Kasumi-1 (cell line): ENCODE data around the gene AACS.

Experiments used
- DNase-seq, 2 experiments: peaks; one replicate each; lab custom pipeline; 2025; lab: John Stamatoyannopoulos, UW

The AACS gene

GRCh38 chr12:125152463-125152862, 87.2 kb downstream of the AACS start:
- DNase-seq = no peak

GRCh38 chr12:125155366-125155765, 90.1 kb downstream of the AACS start:
- DNase-seq = no peak

- no peak for DNase-seq
Measured at GRCh38 chr12:125157177-125157576, 91.9 kb downstream of the AACS start.

- no peak for DNase-seq
Measured at GRCh38 chr12:125159702-125160101, 94.5 kb downstream of the AACS start.

DNA sequence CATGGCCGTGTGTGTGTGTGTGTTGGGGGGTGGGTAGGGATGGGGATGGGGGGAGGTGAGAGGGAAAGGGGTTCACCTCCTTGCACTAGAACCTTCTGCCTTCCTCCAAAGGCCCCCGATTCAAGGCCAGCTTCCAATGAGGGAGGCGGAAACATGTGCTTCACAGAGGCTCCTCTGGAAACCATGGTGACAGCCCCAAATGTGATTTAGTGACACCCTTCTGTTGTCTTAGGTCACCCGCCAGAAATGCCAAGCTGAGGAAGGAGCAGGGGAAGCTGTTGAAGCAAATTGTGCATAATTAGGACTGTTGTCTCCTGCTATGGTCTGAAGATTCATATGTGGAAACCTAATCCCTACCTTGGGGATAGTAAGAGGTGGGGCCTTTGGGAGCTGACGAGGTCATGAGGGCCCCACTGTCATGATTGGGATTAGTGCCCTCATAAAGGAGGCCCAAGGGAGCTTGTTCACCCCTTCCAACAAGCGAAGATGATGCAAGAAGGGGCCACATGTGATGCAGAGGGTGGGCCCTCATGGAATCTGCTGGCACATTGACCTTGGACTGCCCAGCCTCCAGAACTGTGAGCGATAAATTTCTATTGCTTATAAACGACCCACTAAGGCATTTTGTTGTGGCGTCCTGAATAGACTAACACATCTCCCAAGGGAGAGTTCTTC, 95.2 kb downstream of the AACS start:
- DNase-seq = no peak

DNA sequence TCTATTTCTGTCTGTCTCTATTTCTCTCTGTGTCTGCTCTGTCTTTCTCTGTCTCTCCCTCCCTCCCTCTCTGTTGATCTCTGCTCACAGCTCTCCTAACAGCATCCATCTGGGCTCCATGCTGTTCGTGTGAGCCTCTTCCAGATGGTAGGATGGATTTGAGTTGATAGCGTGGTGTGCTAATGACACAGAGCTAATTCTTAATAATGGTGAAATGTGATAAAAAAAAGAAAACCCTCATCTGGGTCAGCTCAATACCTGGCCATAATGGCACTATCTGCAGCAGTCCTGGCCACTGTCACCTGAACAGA, 96.4 kb downstream of the AACS start:
- no peak for DNase-seq

DNA sequence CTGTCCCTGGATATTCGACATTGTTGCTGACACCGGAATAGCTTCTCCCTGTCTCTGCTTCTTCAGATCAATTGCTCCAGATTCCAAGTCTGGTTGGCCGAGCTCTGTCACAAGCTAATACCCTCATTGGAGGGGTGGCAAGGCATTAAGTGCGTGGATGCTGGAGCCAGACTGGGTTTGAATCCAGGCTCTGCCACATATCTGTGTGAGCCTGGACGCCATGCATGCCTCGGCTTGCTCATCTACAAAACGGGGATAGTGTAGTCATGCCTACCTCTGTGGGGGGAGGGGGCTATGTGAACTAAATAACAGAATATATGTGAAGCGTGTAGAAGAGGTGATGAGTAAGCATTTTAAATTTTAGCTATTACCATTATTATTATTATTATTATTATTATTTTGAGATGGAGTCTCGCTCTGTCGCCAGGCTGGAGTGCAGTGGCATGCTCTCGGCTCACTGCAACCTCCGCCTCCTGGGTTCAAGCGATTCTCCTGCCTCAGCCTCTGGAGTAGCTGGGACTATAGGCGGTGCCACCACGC, 97.3 kb downstream of the AACS start:
- no peak for DNase-seq

- DNase-seq = no peak
Measured at GRCh38 chr12:125163148-125163547, 97.9 kb downstream of the AACS start.

GRCh38 chr12:125164541-125164940, 99.3 kb downstream of the AACS start:
- DNase-seq = no peak

GRCh38 chr12:125166041-125166440, 100.8 kb downstream of the AACS start:
- DNase-seq = no peak

GRCh38 chr12:125167658-125168057, 102.4 kb downstream of the AACS start:
- no peak for DNase-seq

DNA sequence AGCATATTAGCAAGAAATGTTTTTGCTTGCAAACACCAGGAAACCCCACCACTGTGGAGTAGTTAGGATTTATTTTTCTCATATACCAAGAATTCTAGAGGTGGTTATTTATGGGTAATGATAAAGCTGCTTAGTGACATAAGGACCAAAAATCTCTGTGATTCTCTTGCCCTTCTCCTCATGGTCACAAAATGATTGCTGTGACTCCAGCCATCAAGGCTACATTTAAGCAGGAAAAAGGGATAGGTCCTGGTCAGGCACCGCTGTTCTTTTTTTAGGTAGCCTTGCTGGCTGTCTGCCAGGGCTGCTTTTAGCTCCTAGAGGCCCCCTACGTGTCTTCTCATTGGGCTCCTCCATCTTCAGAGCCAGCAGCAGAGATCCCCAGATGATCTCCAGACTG, 104.2 kb downstream of the AACS start:
- no peak for DNase-seq

DNA sequence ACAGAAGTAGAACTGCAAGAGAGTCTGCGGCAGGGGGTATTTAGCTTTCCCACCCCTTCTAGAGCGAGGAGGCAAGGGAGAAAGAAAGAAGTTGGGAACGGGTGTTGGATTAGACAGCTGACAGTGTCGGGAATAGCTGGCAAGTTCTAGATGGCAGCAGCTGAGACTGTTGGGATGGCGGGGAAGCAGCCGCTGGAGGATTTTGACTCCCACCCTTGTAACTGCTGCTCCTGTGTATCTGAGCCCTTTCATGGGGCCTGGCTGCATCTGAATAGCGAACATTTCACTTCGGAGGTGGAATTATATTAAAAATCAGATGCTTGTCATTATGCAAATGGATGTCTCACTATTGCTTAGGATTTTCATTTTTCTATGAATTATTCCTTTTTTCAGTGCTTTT, 104.6 kb downstream of the AACS start:
- no peak for DNase-seq

- DNase-seq = no peak
Measured at GRCh38 chr12:125171267-125171666, 106.0 kb downstream of the AACS start.

DNA sequence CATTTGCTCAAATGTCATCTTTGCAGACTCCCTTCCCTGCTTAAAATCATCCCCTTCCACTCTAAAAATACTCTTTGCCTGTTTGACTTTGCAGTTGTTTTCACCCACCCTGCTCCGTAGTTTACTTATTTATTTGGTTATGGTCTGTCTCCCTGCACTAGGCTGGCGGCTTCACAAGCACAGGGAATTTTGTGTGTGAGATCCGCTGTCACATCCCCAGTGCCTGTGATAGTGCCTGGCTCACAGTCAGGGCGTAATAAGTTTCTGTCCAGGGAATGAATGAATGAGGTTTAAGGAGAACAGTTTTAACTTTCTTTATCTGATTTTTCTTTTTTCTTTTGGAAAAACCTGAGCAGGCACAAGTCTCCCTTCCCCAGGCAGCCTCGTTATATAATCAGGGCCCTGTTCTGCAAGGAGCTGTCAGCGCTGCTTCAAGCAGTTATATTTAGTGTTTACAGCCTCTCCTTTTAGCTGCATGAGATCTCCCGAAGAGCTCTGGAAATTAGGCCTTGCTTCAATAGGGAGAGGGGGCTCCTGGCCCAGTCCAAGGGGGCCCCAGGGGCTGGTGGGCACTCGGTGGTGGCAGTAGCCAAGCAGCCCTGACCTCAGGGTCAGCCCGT, 107.1 kb downstream of the AACS start:
- DNase-seq = no peak

- no peak for DNase-seq
Measured at GRCh38 chr12:125175576-125175975, 110.3 kb downstream of the AACS start.

- no peak for DNase-seq
Measured at GRCh38 chr12:125178222-125178621, 113.0 kb downstream of the AACS start.

- no peak for DNase-seq
Measured at GRCh38 chr12:125180144-125180543, 114.9 kb downstream of the AACS start.

- no peak for DNase-seq
Measured at GRCh38 chr12:125181107-125181506, 115.9 kb downstream of the AACS start.

GRCh38 chr12:125183187-125184067, 118.2 kb downstream of the AACS start:
- peak; percentile 70 to 89 for DNase-seq

GRCh38 chr12:125184213-125184967, 119.2 kb downstream of the AACS start:
- DNase-seq = no peak

DNA sequence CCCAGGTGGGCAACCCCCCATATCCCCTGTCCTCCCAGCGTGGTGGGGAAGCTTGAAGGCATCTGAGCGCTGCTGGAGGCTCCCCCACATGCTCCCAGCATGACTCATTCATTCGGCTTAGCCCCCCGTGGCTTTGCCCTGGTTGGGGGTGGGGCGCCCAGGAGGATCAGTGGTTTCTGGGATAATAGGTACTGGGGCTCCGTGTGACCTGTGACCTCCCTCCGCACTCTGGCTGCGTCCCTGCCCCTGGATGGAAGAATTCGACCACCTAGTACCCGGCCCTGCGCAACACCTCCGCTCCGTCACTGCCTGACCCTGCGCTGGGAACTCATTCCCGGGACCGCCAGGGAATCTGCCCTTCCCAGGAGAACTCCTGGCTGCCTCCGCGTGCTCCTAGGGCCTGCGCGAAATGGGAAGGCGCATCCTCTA, 120.1 kb downstream of the AACS start:
- DNase-seq = no peak
